Caco-2 (cell line): ENCODE results near the gene JUN. TPM values are rescaled to one million over a fixed set of nuclear protein-coding genes. Genes with fewer than 3 reads are reported as not detected.

Experiments
- BruUV-seq: library from RNA; stranded (reverse); fragments of 400-500 nt; replicated peaks from 2 replicates; lab custom pipeline; 2021; lab: Mats Ljungman, UMichigan
- CTCF ChIA-PET: fragments of 300-600 bp; sonication (Branson Sonifier 250); formaldehyde crosslinking; loops from one replicate; lab custom pipeline; 2022; ENCODE audit warnings: antibody characterized with exemption; lab: Charles Lee
- POLR2A ChIA-PET: fragments of 300-600 bp; sonication (Branson Sonifier 250); formaldehyde crosslinking; loops from one replicate; lab custom pipeline; 2022; ENCODE audit warnings: antibody characterized with exemption; lab: Charles Lee
- DNase-seq, 2 experiments: peaks; one replicate each; pipeline versions ENCODE4 v3.0.0 to v3.0.0-alpha.2; 2020 to 2022
- H3K27me3 ChIP-seq: replicated peaks from 2 replicates; pipeline ENCODE4 v1.6.0; 2011; ENCODE audit warnings: low read length; ENCODE audit not compliant: control insufficient read depth, insufficient read depth
- H3K36me3 ChIP-seq: 2 replicates; pipeline ENCODE4 v1.5.1; 2011; ENCODE audit warnings: low read length; ENCODE audit not compliant: control insufficient read depth, insufficient read depth
- H3K4me1 ChIP-seq: fragments of 250-450 bp; sonication (Bioruptor Pico); 2 replicates; pipeline ENCODE4 v1.5.1; 2020; ENCODE audit warnings: mild to moderate bottlenecking
- H3K4me3 ChIP-seq: 2 replicates; pipeline ENCODE4 v1.5.1; 2011; ENCODE audit warnings: low read depth, mild to moderate bottlenecking, control low read depth, low read length
- H3K9me3 ChIP-seq: fragments of 250-450 bp; sonication (Bioruptor Pico); 2 replicates; pipeline ENCODE4 v1.5.1; 2020; ENCODE audit warnings: mild to moderate bottlenecking, moderate library complexity
- H3K27ac Mint-ChIP-seq: one replicate; pipeline ENCODE4 v1.8.0; 2022; ENCODE audit warnings: mixed read lengths; ENCODE audit not compliant: unreplicated experiment
- H3K27me3 Mint-ChIP-seq: one replicate; pipeline ENCODE4 v1.8.0; 2022; ENCODE audit warnings: mixed read lengths; ENCODE audit not compliant: insufficient read depth, unreplicated experiment
- H3K36me3 Mint-ChIP-seq: one replicate; pipeline ENCODE4 v1.8.0; 2022; ENCODE audit warnings: mild to moderate bottlenecking, mixed read lengths; ENCODE audit not compliant: insufficient read depth, unreplicated experiment
- H3K4me1 Mint-ChIP-seq: one replicate; pipeline ENCODE4 v1.8.0; 2022; ENCODE audit warnings: low read depth, mixed read lengths; ENCODE audit not compliant: unreplicated experiment
- H3K4me3 Mint-ChIP-seq: one replicate; pipeline ENCODE4 v1.8.0; 2022; ENCODE audit warnings: mild to moderate bottlenecking, moderate library complexity, mixed read lengths; ENCODE audit not compliant: unreplicated experiment
- H3K9me3 Mint-ChIP-seq: one replicate; pipeline ENCODE4 v1.8.0; 2022; ENCODE audit warnings: mixed read lengths; ENCODE audit not compliant: unreplicated experiment
- intact Hi-C: fragments of 100-400 bp; cut with micrococcal nuclease; formaldehyde crosslinking; loops from one replicate; pipeline ENCODE4 v1.10.0; 2022; ENCODE audit not compliant: unreplicated experiment
- total RNA-seq: library from RNA; stranded (reverse); gene quantifications from 2 replicates; pipeline ENCODE4 v1.2.3, GENCODE V29; 2022
- TF ChIP-seq, protein P1 (sequence below), 2 experiments: fragments of 200-600 bp in 1 of 2; IDR thresholded peaks; 1 replicate in 1 of 2; 2 replicates in 1 of 2; pipeline versions ENCODE4 v1.5.1 to v1.8.0; 2011 to 2022; ENCODE audit warnings: antibody characterized with exemption in 1 of 2, control low read depth in 1 of 2, inconsistent platforms in 1 of 2, low read depth in 1 of 2, low read length in 1 of 2, mild to moderate bottlenecking in 1 of 2, moderate library complexity in 1 of 2; ENCODE audit not compliant: insufficient read depth in 1 of 2, severe bottlenecking in 1 of 2, unreplicated experiment in 1 of 2

Gene JUN
- total RNA-seq, 1 experiment from 2014 or later, result 25.7 TPM

DNA sequence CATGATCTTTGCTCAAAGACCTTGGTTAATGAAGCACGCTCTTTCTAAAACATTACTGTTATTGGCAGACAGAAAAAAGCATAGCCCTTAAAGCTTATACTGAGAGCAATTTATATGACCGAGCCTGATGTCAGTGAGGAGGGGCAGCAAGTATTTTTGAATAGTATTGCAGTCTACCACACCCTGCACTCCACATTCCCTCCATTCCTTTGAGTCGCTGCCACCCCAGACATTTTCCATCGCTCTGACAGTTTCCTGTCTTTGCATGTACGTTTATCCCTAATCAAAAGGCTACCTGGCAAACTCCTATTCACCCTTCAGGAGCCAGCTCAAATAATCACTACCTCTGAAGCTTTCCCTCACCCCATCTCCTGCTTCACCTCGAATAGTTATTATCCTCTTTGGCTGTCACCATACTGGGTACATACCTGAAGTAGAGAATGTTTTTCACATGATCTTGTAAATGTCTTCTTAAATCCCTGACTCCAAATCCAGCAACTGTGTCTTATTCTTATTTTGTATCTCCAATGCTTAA lies 5.5 kb upstream of the JUN start:
- Mint-ChIP-seq H3K36me3 (peaks cover 7% of the 10 kb centered on the region), H3K4me3 (no peak overlapping the region), H3K9me3 (no peaks in the 10 kb centered on the region), H3K27me3 (no peaks in the 10 kb centered on the region), H3K27ac (peak overlapping the region; percentile 45), H3K4me1 (peaks cover 14% of the 10 kb centered on the region)
- Histone ChIP-seq H3K9me3 (no peaks in the 10 kb centered on the region), H3K27me3 (no peaks in the 10 kb centered on the region), H3K4me1 (peaks cover 9% of the 10 kb centered on the region; the same call in 1 of the 2 replicates), H3K36me3 (no peaks in the 10 kb centered on the region), H3K4me3 (no peak overlapping the region)
- no peak for DNase-seq
- BruUV-seq, result no TSS peak
- TF ChIP-seq, protein P1, sequence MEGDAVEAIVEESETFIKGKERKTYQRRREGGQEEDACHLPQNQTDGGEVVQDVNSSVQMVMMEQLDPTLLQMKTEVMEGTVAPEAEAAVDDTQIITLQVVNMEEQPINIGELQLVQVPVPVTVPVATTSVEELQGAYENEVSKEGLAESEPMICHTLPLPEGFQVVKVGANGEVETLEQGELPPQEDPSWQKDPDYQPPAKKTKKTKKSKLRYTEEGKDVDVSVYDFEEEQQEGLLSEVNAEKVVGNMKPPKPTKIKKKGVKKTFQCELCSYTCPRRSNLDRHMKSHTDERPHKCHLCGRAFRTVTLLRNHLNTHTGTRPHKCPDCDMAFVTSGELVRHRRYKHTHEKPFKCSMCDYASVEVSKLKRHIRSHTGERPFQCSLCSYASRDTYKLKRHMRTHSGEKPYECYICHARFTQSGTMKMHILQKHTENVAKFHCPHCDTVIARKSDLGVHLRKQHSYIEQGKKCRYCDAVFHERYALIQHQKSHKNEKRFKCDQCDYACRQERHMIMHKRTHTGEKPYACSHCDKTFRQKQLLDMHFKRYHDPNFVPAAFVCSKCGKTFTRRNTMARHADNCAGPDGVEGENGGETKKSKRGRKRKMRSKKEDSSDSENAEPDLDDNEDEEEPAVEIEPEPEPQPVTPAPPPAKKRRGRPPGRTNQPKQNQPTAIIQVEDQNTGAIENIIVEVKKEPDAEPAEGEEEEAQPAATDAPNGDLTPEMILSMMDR (IDR thresholded peaks at IDR 0.05; ENCODE audit: insufficient read depth in 1 of 2, low read depth in 1 of 2, low read length in 1 of 2, severe bottlenecking in 1 of 2, unreplicated experiment in 1 of 2), result no peak
- ChIA-PET POLR2A (no interaction called here), CTCF (no interaction called here)
- intact Hi-C loops, result loop anchor here (10.0 kb wide), 1 partner anchor 395 kb away; no protein-coding TSS in a partner anchor

DNA sequence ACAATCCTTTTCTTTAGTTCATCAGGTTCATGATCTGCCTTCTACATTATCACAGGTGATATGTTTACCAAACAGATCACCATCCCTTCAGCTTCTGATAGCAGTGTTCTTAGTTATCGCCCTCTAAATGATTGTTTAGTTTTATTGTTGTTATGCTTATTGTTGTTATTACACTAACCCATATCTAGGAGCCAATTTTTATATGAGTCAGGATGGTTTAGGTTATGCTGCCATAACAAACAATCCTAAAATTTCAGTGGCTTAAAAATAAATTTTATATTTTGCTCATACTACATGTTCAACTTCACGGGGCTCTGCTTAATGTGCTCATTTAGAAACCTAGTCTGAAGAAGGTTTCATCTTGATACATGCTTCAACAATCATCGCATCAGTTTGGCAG lies 4.4 kb upstream of the JUN start:
- POLR2A ChIA-PET, result no interaction called here
- Mint-ChIP-seq H3K4me1 (peaks cover 14% of the 10 kb centered on the region), H3K4me3 (no peak overlapping the region), H3K27ac (no peak overlapping the region), H3K9me3 (no peaks in the 10 kb centered on the region), H3K27me3 (no peaks in the 10 kb centered on the region), H3K36me3 (peaks cover 19% of the 10 kb centered on the region)
- no peak for DNase-seq
- intact Hi-C loops, result loop anchor here (10.0 kb wide), 1 partner anchor 397 kb away; no protein-coding TSS in a partner anchor
- CTCF ChIA-PET, result no interaction called here
- H3K4me3 ChIP-seq, result no peak overlapping the region
- TF ChIP-seq, protein P1 (IDR thresholded peaks at IDR 0.05; ENCODE audit: insufficient read depth in 1 of 2, low read depth in 1 of 2, low read length in 1 of 2, severe bottlenecking in 1 of 2, unreplicated experiment in 1 of 2), result no peak
- no peaks in the 10 kb centered on the region for H3K27me3 ChIP-seq
- H3K9me3 ChIP-seq, result no peaks in the 10 kb centered on the region
- no TSS peak for BruUV-seq
- H3K4me1 ChIP-seq, result peaks cover 9% of the 10 kb centered on the region; the same call in 1 of the 2 replicates
- H3K36me3 ChIP-seq, result no peaks in the 10 kb centered on the region

DNA sequence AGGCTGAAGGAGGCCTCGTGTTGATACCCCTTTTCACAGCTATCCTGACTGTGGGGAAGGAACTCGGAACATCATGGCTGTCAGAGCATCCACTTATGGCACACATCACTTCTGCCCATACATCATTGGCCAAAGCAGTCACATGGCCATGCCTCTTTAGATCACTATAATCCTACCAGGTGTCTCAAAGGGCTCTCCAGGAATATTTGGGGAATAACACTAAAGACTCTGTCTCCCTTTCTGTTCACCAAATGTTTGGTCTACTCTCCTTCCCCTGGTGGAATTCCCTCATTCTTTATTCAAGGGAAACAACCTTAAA lies 3.0 kb upstream of the JUN start:
- POLR2A ChIA-PET, result no interaction called here
- H3K4me1 ChIP-seq, result peaks cover 9% of the 10 kb centered on the region; the same call in 1 of the 2 replicates
- CTCF ChIA-PET, result no interaction called here
- H3K4me3 ChIP-seq, result no peak overlapping the region
- H3K9me3 Mint-ChIP-seq, result no peaks in the 10 kb centered on the region
- H3K36me3 ChIP-seq, result no peaks in the 10 kb centered on the region
- H3K36me3 Mint-ChIP-seq, result peaks cover 32% of the 10 kb centered on the region
- no peaks in the 10 kb centered on the region for H3K9me3 ChIP-seq
- H3K4me3 Mint-ChIP-seq, result no peak overlapping the region
- no peak overlapping the region for H3K27ac Mint-ChIP-seq
- no peaks in the 10 kb centered on the region for H3K27me3 Mint-ChIP-seq
- no peaks in the 10 kb centered on the region for H3K27me3 ChIP-seq
- peaks cover 14% of the 10 kb centered on the region for H3K4me1 Mint-ChIP-seq
- intact Hi-C loops, result loop anchor here (10.0 kb wide), 1 partner anchor 398 kb away; no protein-coding TSS in a partner anchor
- TF ChIP-seq, protein P1 (IDR thresholded peaks at IDR 0.05; ENCODE audit: insufficient read depth in 1 of 2, low read depth in 1 of 2, low read length in 1 of 2, severe bottlenecking in 1 of 2, unreplicated experiment in 1 of 2), result no peak
- no peak for DNase-seq
- BruUV-seq, result no TSS peak
